Limb (tissue), 2 donors: ENCODE data around the gene CD164.
"Not testable (repeated sequence)": the region's sequence is repeated elsewhere in the genome, so short reads cannot be mapped to it uniquely, and the experiment has no call there.

ENCODE experiments used
- DNase-seq, 2 donors: peaks; one replicate each; pipeline ENCODE4 v3.0.0-alpha.2; 2016; ENCODE audit errors: extremely low spot score in 2 of 2

The CD164 gene

DNA sequence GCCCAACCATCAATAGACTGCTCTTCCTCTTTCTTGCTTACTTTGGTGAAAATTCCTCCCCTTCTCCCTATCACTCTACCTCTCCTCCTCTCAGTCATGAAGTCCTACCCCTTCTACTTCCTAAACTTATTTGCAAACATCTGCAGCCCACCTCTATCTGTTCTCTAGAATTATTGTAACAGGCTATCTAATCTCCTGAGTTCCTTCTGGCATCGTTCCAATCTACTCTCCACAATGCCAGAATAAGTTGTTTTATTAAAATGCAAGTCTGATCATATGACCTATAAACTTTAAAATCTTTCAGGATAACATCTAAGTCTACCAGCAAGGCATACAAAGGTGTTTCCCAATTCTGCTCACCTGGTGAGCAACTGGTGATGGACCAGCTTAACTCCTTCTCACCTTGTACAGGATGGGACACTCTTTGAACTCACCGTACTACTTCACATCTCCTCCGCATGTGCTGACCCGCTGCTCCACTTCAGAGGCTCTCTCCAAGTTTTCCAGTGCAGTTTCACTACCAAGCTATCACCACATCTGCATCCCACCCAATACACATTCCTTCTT is 7.9 kb downstream of the CD164 start:
- DNase-seq: no peak

DNA sequence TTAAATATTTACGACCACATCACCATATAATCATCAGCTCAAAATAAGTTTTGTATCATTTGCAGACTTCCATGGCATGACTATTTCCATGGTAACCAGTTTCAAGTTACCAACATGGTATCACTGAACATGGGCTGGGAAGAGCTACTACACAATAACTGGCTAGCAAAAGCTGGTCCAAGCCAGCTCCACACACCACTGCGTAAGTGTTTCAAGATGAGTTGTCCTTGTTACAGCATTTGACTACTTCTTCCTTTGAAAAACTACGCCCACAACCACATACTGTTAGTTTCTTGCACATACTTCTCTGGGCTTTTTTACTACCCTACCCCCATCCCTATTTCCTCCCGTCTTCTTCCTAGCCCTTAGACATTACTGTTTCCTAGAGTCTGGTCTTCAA is 8.5 kb downstream of the CD164 start:
- DNase-seq: no peak

DNA sequence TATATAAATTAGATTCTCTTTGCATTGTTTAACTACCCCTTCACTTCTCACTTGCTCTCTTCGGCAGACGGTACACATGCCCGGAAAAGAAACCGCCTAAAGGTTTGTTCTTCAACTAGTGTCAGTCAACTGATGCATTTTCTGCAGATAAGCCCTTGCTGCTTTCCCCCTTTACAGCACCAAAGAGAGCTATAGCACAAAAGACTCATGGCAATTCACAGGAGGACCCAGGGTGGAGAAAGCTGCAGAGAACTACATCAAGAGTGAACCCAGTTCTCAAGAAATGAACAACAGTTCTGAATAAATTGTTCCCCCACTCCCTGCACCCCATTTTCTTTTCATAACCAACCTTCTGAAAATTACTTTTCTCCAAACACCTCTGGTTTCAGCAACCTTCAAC is 8.9 kb downstream of the CD164 start:
- DNase-seq: no peak

DNA sequence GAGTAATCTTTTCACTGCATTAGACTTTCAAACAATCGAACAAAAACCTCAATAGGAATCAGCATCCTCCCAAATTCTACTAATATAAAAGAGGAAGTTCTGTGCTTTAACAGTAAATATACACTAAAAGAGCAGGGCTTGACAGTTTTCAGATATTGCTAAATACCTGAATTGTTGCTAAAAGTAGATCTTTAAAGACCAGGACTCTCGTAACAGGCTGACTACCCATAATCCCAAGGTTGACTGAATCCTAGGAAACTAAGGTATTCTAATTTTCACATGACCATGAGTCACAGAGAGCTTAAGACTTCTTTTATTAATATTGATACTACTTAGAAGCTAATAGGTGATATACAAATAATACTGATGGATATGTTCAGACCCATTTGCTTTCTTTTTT is 10.1 kb downstream of the CD164 start:
- DNase-seq: no peak

GRCh38 chr6:109370792-109371191 is 11.5 kb downstream of the CD164 start:
- DNase-seq: no peak

GRCh38 chr6:109370336-109370735 is 11.9 kb downstream of the CD164 start:
- no peak for DNase-seq

DNA sequence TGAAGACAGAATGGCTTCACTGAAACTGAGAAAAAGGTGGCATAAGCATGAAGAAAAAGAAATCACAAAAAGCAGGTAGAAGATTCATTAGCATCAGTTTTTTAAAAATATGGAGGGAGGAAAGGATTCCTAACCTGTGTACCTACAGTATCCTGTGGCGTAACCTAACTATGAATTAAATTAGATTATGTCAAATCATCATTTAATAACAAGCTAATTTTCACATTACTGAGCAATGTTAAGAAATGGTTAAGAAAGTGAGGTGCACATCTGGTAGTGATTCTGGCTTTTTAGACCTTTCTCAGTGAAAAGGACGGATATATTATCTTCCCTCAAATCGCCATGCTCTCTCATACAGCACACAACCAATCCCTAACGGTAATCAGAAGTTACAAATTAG is 12.5 kb downstream of the CD164 start:
- DNase-seq: no peak

DNA sequence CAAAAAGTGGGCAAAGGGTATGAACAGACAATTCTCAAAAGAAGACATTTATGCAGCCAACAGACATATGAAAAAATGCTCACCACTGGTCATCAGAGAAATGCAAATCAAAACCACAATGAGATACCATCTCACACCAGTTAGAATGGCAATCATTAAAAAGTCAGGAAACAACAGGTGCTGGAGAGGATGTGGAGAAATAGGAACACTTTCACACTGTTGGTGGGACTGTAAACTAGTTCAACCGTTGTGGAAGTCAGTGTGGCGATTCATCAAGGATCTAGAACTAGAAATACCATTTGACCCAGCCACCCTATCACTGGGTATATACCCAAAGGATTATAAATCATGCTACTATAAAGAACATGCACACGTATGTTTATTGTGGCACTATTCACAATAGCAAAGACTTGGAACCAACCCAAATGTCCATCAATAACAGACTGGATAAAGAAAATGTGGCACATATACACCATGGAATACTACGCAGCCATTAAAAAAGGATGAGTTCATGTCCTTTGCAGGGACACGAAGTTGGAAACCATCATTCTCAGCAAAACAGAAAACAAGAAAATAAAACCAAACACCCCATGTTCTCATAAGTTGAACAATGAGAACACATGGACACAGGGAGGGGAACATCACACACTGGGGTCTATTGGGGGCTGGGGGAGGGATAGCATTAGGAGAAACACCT is 17.7 kb downstream of the CD164 start:
- not testable (repeated sequence) for DNase-seq

GRCh38 chr6:109363753-109364152 is 18.5 kb downstream of the CD164 start:
- DNase-seq: no peak

GRCh38 chr6:109362102-109362884 is 20.0 kb downstream of the CD164 start:
- DNase-seq: no peak

DNA sequence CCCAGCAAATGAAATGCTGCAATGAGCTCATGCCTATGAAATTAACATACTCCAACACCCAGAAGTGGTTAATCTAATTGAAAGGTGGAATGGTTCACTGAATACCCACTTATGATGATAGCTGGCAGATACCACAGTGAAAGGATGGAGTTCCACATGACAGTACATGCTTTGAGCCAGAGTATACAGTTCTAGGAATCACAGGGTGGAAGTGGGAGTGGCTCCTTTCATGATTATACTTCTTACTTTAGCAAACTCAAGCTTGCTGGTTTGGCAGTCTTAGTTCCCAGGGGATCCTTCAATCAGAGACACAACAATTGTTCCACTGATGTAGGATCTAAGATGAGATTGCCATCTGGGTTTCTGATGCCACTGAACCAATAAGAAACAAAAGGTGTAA is 21.5 kb downstream of the CD164 start:
- no peak for DNase-seq

DNA sequence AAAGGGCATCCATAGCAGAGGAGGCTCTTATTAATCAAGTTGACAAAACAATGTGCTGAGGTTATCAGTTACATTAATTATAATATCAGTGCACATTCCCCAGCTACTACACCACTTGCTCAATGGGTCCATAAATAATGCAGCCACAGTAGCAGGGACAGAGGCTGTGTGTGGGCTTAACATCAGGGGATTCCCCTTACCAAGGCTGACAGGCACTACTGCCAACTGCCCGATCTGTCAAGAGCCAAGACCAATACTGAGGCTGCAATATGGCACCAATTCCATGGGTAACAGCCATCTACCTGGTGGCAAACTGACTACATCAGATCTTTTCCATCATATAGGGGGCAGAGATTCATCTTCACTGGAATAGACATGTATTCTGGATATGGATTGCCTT is 22.0 kb downstream of the CD164 start:
- DNase-seq: no peak

DNA sequence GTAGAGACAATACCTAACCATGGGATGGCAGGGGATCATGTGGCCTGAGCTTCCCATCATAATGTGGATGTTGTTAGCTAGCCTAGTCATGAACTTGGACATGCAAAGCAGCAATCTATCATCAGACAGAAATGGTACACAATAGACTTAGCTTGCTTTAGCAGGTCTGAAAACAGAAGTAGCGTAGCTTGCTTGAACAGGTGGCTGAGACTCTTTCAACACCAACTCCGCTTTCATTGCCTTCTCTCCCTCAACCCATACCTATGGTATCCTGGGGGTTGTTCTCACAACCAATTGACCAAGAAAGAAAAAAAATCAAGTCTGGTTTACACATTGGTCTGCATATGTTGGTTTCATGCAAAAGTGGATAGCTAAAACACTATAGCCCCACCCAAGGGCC is 23.0 kb downstream of the CD164 start:
- no peak for DNase-seq

DNA sequence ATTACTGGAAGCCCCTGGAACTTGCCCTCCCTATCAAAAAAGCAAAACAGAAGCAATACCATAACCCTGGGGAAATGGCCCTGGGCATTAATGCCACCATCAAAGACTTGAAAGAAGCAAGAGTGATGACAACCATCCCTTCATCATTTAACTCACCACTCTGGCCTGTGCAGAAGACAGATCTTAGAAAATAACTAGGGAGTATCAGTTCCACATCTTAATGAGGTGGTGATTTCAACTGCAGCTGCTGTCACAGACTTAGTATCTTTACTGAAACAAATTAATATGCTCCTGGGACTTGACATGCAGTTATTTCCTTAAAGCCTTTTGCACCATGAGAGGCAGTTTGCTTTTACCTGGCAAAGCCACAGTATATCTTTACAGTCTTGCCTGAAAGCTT is 24.1 kb downstream of the CD164 start:
- no peak for DNase-seq

- DNase-seq: no peak
Observed at GRCh38 chr6:109356237-109356636, 26.0 kb downstream of the CD164 start.

DNA sequence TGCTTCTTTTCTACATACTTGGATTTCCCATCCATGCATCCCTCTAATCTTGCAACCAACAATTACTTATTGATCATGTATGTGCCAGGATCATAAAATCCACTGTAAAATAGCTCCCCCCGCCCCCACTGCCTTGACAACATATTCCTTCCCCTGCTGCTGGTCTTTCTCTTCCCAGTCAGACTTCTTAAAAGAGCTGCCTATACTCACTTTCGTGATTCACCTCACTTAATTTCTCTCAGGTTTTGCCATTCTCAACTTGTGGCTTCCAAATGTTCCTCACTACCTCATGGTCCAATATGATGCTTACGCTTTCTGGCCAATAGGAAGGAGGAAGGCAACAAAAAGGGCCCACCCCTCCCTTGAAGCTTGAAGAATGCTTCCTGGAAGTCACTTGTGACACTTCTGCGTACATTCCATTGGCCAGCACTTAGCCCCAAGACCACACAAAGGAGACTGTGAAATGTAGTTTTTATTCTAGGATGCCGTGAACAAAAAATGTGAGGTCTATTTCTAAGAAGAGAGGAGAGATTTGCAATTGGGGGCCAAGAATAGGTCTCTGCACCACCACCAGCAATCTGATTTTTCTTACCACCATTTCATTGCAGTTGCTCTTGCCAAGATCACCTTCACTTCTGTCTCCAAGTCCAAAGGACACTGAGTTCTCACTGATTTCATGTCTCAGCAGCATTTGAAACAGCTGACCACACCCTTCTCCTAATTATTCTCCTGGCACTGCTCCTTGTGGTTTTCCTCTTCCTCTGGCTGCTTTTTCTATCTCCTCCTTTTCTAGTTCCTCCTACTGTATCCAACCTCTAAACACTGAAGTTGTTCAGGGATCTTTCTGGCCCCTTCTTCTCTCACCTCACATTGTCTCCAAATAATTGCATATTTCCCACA is 30.8 kb downstream of the CD164 start:
- DNase-seq: no peak

DNA sequence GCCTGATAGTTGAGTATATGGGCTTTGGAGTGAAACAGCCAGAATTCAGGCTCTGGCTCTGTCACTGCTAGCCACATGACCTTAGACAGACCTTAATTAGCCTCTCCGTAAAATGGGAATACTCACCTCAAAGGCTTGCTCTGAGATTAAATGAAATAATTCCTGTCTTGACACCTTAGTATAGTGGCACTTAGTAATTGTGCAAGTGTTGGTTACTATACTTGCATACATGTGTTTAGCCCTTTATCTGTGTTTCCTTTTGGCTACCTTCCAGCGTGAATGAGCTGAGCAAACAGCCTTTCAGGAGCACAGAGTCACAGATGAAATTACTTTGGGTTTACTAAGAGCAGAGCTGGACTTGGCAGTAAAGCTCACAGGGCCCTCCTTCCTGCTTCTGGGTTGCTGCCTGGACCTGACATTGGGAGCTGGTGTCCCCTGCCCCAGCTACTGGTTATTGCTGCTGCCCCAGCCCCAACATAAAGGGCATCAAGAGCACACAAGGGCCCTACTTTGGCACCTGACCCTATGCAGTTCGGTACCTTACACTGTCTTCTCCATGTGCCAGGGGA is 32.8 kb downstream of the CD164 start:
- DNase-seq: peak in 1 of 2 donors; percentile 34

DNA sequence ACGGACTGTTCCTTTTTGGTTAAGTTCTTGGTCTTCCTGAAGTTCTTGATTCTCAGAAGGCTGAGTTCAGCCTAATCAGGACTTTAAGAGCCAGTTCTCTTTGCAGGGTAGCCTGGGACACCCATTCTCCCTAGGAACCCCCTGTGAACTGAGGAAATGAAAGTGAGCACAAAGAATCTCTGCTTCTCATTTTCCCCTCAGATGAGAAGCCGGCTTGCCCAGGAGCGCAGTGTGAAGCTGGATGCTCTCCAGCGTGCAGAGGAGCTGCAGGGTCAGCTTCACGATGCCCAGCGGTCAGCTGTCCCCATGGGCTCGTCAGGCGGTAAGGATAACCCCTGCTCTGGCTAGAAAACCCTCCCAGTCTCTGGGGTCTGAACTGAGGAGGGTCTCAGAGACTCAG is 34.0 kb downstream of the CD164 start:
- no peak for DNase-seq

DNA sequence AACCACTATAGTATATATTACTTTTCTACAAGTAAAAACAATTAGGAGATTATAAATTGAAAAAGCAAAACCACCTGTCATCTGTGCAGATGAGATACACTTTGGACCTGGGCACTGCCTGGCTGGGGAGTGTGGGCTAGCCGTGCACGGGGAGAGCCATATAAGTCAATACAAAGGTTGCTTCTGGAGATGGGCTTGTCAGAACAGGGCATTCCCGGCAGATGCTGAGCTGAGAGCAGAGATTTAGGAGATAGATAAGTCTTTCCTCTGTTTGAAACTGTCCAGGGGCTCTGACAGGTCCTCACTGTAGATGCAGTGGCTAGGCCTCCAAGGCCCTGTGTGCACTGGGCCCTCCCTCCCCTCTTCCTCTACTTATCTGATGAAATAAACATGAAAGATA is 34.5 kb downstream of the CD164 start:
- no peak for DNase-seq

DNA sequence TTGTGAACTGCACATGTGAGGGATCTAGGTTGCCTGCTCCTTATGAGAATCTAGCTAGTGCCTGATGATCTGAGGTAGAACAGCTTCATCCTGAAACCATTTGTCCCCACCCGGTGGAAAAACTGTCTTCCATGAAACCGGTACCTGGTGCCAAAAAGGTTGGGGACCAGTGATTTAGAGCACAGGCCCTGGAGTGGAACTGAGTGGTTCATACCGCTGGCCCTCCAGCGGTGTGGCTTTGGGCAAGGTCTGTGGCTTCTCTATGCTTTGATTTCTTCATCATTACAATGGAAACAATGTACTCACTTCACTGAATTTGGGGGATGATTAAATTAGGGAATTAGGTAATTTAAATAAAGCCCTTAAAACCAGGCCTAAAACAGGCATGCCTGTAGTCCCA is 36.3 kb downstream of the CD164 start:
- DNase-seq: no peak

DNA sequence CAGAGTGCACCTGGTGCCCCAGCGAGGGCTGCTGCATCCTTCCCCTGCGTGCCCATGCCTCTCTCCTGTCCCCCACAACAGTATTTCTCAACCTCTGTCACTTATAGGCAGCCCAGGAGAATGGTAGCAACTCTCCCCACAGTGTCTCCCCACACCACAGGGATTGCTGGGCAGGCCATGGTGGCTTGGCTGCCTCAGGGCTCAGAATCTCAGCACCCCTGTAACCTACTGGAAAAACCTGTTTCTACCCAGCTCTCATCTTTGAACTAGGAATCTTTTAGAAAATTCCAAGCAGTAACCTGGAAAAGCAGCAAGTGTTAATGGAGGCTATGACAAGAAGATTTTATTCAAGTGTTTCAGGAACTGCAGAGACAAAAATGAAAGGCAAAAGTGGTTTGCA is 38.0 kb downstream of the CD164 start:
- no peak for DNase-seq

GRCh38 chr6:109343518-109343917 is 38.7 kb downstream of the CD164 start:
- DNase-seq: no peak
